Measurements from ENCODE around the gene DDX27.
A peak's percentile ranks its signal among the peaks of the same experiment; 100 is the strongest.

Gene DDX27

DNA sequence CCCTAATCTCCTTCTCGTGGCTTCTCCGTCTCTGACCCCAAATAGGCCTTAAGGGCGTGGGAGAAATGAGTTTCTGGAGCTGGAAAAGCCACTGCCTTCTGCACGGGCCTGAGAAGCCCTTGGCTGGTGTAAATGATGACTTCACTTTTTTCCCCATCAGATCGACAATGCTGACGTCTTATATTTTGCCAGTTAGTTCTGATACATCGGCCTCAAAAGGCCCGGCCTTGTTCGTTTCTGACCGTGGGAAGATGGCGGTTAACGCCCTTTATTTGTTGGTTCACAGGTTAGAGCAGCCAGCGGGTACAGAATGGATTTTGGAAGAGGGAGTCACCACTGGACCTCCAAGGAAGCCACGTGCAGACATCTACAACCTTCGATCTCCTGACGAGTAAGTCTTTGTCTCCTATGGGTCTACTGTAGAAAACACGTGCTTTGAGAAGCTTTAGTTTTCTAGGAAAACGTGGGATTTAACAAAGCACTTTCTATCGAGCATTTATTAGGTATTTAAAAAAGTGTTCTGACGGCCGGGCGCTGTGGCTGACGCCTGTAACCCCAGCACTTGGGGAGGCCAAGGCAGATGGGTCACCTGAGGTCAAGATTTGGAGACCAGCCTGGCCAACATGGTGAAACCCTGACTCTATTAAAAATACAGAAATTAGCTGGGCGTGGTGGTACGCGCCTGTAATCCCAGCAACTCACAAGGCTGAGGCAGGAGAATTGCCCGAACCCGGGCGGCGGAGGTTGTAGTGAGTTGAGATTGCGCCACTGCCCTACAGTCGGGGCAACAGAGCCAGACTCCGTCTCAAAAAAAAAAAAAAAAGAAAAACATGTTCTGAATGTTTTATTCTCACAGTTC lies 59.8 kb downstream of the DDX27 start:
- peak; percentile 40 for DNase-seq

- DNase-seq: no peak
Observed at GRCh38 chr20:49279677-49280462, 60.7 kb downstream of the DDX27 start.

- no peak for DNase-seq
Observed at GRCh38 chr20:49280463-49281058, 61.3 kb downstream of the DDX27 start.

- no peak for DNase-seq
Observed at GRCh38 chr20:49281059-49281912, 62.1 kb downstream of the DDX27 start.

GRCh38 chr20:49281913-49282467 lies 62.8 kb downstream of the DDX27 start:
- DNase-seq: no peak

GRCh38 chr20:49282584-49283171 lies 63.5 kb downstream of the DDX27 start:
- no peak for DNase-seq

GRCh38 chr20:49283176-49283702 lies 64.0 kb downstream of the DDX27 start:
- DNase-seq: no peak

DNA sequence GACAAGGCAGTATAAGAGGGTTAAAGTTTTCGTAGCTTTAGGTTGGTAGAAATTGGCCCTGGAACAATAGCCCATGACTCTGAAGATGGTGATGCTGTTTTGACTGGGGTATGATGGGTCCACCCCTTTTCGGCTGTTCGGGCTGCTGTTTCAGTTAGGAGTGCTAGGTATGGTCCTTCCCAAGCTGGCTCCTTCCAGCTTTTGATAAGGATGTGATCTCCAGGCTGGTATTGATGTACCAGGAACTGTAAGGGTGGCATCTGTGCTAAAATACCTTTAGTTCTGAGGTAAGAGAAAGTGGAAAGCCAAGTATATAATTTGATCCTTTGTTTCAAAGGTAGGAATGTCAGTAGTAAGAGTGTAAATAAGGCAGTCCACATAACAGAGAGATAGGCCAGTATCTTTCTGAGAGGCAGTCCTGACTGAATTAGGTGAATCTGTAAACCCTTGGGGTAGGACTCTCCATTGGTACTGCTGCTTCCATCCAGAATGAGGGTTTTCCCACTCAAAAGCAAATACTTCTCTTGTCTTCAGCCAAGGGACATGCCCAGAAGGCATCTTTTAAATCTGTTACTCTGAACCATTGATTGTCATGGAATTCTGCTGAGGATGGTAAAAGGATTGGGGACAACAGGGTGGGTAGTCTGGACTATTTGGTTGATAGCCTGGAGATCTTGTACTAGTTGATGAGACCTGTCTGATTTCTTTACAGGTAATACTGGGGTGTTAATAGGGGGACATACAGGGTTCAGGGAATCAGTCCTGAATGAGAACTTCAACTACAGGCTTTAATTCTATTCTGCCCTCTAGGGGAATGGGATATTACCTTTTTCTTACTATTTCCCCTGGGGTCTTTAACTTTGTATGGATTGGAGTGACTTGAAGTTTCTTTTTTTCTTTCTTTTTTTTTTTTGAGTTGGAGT lies 64.7 kb downstream of the DDX27 start:
- no peak for DNase-seq

DNA sequence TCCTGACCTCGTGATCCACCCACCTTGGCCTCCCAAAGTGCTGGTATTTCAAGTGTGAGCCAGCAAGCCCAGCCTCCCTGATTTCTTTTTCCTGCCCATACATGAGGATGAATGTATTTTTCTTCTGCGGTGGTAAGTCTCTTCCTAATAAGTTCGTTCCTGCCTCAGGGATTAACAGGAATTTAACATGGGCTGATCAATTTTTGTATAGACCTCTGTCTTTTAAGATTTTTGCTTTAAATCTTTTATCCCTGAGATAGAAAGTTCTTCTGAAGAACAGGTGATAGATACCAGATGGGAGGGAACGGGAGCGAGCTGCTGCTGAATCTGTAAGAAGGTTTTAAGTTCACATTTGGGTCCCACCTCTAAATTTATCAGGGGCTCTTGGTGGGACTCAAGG lies 65.6 kb downstream of the DDX27 start:
- no peak for DNase-seq

DNA sequence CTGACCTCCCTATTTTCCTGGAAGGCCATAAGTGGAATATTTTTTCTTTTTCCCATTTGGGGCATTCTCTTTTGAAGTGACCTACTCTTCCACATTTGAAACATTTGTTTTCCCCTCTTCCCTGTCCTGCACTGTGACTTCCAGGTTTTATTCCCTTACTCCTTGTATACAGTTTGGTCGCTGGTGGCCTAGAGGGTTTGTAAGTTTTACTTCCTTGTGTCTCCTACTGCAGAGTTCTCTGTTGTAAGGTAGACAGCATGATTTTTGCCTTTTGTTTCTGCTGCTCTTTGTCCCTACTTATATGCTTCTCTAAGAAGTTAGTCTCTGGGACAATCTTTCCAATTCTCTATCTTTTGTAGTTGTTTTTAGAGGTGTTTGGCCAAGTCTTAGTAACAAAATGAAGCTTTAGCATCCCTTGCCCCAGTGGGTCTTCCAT lies 66.0 kb downstream of the DDX27 start:
- no peak for DNase-seq

DNA sequence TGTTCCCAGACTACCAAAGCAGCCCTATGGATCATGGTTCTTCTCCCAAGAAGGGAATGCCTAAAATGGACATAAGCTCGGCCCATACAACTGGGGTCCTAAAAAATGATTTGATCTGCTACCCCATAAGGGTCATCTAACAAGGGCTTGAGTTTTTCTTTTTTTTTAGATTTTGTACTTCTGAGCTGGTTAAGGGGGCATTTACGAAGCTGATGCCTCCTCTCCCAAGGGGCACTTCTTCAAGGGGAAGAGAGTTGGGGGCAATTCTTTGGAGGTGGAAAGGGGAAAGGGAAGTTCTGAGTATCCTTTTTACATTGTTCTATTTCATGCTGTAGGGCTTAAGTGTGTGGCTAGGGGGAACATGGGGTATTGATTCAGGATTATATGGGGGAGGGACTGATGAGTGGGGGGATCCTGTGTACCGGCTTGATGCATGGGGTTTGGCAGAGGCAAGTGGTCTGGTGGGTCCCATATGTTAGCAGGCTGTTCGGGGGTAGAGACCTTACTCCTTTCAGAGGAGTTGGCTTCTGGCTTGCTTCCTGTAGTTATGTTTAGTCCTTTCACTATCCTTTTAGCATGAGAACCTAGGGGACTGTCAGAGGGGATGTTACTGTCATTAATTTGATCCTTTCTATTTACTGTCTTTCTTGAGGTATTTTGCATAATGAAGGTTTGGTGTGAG lies 66.7 kb downstream of the DDX27 start:
- DNase-seq: no peak

- DNase-seq: no peak
Observed at GRCh38 chr20:49286689-49287551, 67.7 kb downstream of the DDX27 start.

DNA sequence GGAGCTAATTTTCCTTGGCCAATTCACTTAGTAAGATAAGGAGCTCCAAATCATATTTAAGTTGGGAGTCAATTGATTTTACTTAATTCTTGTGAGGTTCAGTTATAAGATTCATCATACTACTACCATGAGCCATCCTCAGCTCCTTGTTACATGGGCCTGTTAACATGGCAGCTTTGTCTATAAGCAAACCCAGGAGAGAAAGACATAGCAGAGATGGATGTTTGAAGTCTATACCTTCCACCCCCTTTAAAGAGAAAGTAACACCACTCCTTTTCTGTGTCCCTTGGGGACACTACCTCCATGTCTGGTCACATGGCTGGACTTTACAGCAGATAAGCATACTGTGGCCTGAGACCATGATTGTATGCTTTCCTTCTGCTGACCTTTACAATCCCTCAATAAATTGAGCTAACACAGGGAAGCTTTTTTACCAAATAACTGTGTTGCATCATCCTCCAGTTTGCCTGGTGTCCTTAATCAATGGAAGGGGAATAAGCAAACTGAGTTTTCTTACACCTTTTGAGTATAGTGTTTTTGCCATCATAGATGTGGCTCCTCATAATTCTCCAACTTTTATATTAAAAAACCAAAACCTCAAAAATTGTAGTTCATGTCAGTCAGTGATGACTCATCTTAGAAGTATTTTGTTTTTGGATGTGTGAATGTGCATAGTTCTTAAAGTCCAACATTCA lies 68.5 kb downstream of the DDX27 start:
- DNase-seq: no peak

- no peak for DNase-seq
Observed at GRCh38 chr20:49288250-49288751, 69.1 kb downstream of the DDX27 start.

DNA sequence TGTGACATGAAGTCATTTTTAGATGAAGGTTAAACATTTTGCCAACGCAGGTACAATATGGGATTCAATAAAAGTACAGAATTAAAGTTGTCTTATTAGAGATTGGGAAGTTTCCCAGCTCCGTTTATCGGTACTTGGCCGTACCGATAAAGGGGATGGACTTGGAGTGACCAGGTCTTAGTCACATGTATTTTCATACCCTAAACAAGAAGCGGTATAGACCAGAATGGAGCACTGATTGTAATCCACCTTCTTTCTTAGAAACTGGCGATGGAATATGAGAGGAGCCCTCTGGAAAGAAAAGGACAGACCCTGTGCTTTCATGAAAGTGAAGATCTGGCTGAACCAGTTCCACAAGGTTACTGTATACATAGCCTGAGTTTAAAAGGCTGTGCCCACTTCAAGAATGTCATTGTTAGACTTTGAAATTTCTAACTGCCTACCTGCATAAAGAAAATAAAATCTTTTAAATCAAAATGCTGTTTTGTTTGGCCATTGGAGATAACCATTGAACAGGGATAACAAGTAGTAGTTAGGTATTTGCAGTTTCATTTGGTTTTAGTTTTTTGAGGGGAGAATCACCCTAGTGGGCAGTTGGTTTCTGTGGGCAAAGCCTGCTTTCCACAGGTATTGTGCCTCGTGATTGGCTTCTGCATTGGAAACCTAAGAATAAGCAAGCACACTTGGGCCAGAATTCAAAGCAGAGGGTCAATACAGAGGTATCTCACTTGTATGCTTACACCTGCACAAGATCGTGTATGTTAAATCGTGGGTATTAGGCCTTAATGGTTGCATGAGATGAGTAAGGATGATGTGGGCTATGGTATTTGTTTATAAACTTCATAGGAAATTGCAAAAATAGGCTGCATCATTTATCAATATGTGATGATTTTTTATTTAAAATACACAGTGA lies 69.8 kb downstream of the DDX27 start:
- no peak for DNase-seq

GRCh38 chr20:49290608-49291191 lies 71.5 kb downstream of the DDX27 start:
- no peak for DNase-seq

DNA sequence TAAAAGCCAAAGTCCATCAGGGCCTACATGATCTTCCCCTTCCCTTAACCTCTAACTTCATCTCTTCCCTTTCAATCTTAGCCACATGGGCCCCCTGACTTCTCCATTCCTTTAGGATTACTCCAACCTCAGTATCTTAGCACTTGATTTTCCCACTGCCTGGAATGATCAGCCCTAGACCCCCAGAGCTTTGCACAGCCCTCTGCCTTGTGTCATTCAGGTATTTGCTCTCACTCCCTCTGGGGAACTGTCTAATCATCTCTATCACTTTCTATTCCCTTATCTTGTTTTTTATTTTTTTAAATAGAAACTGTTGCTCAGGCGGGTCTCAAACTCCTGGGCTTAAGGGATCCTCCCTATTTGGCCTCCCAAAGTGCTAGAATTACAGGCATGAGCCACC lies 72.0 kb downstream of the DDX27 start:
- no peak for DNase-seq
